Islet precursor cell (in vitro differentiated cells): ENCODE data around the gene REL.

ENCODE experiments used
- DNase-seq: peaks from one replicate; pipeline ENCODE4 v3.0.0-alpha.2; 2018

REL gene

DNA sequence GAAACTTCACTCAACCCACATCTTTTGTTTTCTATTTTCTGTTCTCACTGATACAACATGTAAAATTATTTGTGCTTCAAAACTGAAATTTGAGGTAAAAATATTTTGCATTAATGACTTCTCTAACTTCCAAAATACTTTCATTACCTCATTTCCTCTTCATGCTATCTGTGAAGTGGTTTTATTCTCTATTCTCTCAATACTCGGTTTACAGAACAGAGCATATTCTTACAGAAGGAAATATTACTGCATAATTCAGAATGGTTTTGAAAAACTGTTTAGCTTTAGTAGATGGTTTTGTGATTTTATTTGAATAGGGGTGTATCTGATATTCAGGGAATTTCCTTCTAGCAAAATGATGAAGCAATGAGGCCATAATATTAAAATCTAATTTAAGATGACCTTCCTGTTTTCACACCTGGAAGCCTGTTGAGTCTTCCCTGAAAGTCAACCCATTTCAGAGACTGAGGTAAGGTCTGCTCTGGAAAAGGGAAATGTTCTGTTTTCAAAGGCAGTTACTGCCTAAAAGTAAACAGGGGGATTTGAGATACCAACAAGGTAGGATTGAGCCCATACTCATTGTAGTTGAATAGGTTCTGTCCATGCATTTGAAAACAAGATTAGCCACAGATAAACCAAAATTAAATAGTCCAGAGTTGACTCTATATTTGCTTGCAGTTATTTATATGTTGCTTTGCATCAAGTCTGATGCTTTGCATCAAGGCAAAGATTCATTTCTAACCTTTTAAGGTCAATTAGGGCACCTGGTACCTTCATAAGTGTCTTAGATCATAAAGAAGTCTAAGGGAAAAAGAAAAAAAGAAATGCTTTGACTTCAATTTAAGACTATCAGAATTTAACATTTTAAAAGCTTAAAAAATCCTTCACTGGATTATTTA lies 85.4 kb downstream of the REL start:
- no peak for DNase-seq

DNA sequence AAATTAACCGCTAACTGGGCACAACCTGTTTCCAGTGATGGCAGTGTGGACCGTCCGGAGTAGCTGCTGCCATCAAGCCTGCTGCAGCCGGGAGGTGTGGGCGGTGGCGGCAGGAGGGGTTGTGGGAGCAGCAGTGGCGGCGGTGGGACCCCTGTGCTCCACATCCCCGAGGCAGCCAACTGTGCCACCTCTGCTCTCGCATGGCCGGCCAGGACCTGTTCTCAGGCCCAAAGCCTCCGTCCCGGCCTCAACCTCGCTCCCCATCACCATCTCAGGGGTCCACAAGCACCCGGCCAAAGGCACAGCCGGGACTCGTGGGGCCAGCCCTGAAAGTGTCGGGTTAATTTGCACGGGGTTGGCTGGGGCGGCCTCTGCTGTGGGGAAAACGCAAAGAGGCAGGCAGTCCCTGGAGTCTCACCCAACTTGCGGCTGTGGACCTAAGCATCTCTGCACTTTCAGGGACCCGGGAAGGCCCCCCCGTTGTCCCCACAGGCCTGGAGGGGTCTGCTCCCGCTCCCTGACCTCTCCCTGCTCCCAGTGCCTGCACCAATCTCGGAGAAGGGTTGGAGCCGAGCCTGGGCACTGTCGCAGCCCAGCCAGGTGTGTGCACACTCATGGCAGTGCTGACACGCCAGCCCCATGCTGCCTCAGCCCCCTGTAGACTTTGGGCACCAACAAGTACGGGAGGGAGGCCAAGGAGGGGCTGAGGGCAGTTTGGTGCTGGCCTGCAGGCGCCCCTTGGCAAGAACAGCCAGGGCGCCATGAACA lies 91.7 kb downstream of the REL start:
- DNase-seq: no peak

GRCh38 chr2:60973705-60974104 lies 92.3 kb downstream of the REL start:
- no peak for DNase-seq

DNA sequence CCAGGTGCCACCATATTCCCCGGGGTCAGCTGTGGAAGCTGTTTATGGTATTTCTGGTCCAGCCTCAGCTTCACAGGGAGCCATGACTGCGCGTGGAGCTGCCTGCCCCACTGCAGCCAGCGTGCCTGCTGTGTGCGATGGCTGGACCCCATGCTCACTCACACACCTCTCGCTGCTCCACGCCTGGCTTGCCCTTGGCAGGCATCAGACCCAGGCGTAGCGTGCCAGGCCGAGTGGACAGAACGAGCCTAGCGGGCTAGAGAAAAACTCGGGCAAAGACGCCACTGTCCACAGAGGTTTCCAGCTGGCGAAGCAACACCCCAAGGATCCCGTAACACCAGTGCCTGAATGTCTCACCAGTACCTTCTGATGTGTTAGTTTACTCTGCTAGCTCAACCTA lies 93.3 kb downstream of the REL start:
- no peak for DNase-seq
